HL-60/S4 (cell line): ENCODE measurements around the gene BRME1.

Source experiments
- in situ Hi-C: fragments of 300-500 bp; cut with MboI; formaldehyde crosslinking; loops from 2 replicates; pipeline ENCODE4 v1.14.3; 2022; ENCODE audit warnings: low sequenced_read_pairs

BRME1 gene

DNA sequence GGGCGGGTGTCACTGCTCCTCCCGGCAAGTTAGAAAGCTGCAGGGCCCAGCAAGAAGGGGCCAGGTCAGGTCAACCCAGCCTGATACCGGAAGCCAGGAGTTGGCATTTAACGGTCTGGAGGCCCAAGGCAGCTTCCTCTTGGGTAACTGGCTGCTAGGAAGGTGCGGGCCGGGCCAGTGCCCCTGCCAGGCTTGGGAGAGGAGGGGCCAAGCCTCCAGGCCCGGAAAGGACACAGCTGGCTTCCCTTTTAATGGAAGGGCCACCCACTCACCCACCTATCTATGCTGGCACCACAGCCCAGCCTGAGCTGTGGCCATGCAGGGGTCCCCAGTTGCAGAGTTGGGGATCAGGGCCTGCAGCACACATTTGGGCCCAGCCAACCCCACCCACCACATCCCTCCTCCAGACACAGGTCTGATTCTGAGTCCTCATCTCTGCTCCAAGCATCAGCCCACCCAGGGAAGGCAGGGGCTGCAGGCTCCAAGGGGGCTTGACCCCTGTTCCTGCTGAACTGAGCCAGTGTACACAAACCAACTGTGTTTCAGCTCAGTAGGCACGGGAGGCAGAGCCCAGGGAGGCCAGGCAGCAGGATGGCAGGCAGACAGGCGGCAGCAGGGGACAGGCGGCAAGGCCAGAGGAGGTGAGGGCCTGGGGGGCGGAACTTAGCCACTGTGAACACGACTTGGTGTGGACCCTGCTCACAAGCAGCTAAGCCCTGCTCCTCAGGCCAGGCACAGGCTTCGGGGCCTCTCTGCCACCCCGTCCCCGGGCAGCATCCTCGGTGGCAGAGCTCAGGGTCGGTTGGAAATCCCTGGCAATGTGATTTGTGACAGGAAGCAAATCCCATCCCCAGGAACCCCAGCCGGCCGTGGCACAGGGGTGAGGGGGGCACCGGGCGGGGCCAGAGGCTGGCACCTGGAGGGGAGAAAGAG, 69.9 kb downstream of the BRME1 start:
- in situ Hi-C loops, result no loop called here

DNA sequence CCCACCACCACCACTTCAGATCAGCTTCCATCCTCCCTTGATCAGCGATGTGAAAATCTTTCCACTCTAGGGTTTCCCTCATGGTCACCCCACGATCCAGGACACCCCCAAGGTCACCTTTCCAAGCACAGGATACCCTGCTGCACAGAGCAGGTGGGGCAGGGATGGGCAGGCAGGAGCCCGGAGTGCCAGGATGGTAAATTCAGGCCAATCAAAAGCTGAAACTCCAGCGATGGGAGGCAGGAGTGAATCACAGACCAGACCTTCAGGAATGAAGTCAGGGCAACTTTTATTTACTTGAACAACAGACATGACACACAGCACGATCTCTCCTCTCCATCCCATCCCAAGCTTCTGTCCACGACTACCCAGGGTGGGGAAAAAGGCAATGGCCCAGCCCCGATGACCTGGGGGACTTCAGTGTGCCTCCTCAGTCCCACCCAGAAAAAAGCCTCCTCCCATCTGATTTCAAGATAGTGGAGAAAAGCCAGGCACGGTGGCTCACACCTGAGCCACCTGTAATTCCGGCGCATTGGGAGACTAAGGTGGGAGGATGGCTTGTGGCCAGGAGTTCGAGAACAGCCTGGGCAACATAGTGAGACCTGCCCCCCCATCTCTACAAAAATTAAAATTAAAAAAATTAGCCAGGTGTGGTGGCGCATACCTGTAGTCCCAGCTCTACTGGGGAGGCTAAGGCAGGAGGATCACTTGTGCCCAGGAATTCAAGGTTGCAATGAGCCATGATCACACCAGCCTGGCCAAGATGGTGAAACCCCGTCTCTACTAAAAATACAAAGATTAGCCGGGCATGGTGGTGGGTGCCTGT, 71.5 kb downstream of the BRME1 start:
- in situ Hi-C loops, result no loop called here

DNA sequence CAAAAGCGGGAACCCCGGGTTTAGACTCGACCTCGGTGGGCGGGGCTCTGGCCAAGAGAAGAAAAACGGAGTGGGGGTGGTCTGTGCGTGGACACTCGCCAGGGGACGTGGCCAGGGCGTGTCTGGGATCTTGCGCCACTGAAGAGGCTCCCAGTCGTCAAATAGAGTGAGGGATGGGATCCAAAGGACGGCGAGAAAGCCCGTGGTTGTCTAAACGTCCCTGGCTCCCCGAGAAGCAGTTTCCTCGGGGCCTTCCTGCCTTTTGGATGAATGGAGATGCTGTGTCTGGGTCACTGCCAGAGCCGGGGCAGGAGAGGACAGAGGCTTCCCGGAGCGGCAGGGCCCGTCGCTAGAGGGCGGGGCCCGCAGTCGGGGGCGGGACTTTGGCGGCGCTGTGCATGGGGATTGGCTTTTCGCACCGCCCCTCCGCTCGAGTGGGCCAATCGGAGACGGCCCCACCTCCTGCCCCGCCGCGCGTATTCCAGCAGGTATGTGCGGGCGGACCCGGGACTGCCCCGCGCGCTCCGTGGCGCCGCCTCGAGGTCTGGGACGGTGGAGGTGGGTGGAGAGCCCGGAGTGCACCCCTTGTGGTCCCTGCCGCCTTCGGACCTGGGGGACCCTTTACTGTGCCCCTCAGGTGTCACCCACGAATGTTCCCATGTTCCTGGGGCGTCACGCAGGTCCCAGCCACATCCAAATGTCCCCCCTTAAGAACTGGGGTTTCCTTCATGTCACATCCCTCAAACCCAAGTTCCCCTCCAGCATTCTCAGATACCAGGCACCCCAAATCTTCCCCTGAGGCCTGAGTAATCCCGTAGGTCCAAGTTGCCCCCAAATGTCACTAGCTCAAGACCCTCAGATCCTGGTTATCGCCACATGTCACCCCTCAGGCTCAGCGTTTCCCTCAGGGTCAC, 72.3 kb downstream of the BRME1 start:
- in situ Hi-C loops, result no loop called here
